SIG-M5 treated with dmso at 0.1 percent for 504 hours (cell line): ENCODE results near the gene EFEMP1.
A peak's percentile ranks its signal among the peaks of the same experiment; 100 is the strongest.
"Not testable (repeated sequence)": the region's sequence is repeated elsewhere in the genome, so short reads cannot be mapped to it uniquely, and the experiment has no call there.

Experiments used
- DNase-seq: peaks from one replicate; lab custom pipeline; 2025; ENCODE audit not compliant: unreplicated experiment; lab: John Stamatoyannopoulos, UW

EFEMP1 gene

DNA sequence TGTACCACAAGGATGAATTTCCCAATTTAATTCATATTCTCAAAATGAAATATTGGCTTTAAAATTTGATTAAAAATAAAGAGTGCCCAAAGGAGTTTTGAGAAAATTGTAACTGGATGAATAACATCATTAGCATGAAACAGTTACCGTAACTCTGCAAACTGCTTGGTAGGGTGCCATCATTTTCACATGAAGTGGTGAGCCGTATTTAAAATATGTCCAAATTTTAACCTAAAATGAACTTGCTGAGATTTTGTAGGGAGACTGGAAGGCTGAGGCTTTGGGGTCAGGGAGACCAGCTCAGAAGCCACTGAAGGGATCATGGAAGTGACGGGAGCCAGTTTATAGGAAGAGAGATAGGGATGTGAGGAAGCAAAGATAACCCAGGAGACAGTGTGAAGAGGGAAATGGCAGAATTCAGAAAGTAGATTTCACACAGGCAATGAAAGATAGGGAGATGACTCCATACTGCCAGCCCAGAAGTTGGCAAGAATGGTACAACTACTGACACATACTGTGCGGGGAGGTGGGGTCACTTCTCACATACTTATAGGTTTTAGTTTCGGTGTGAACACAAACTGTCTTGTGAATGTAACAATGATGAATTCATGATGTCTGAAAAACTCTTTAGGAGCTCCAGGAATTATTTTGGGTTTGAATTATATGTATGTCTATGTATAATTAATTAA lies 53.8 kb downstream of the EFEMP1 start:
- DNase-seq: no peak

DNA sequence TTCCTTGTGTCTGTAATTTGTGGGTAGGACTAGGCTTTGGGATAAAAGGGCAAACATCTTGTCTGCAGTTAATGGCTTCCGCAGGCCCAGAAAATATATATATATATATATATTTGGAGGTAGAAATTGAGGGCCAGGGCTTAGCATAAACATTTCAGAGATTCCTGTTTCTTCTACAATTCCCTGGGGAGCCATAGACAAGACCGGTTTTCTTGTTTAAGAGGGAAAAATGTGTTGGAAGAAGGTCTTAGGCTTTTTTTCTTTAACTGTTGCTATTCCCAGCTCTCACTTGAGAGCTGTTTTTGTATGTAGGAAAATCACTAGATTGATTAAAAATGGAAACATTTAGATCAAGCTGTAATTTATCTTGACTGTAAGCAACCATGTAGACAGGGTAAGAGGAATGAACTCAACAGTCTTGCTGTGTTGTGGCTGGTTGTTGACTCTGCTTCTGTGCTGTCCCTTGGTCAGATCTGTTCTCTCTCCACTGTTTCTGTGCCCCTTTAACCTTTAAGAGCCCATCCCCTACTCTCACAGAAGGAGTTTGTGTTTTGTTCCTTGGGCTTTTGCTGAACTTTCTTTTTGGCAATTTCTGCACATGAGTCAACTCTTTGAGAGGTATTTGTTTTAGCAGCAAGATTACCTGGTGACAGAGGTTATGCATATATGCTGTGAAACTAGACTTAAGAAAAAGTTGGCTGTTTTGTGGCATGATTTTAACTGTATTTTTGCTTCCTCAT lies 58.3 kb downstream of the EFEMP1 start:
- DNase-seq: no peak

- DNase-seq: no peak
These were observed 59.1 kb downstream of the EFEMP1 start for GRCh38 chr2:55864351-55865084.

DNA sequence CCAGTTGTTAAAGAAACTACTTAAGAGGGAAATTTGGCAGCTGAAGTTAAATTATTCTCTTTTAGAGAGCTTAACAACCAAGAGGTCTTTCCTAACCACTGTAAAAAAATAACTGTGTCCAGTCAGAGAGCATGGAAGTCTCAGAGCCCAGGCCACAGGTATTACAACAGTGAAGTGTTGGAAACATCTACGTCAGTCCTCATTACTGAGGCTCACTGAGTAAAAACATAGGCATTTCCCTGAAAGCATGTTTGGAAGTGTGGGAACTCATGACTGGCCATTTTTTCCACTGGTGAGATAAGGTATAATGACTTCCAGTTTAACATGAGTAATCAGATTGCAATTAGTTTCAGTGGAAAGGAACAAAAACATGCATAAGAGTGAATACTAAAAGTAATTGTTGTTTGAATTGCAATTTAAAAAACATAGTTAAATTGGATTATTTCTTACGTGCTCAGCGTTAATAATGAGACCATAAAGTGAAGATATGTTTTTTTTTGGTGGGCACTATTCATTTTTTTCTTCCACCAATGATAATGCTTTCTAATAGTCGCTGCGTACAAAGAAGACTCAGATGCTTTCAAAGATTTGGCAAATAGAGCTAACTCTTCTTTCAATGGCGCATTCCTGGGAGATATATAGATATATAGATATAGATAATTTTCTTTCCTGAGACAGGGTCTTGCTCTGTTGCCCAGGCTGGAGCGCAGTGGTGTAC lies 60.8 kb downstream of the EFEMP1 start:
- DNase-seq: no peak

DNA sequence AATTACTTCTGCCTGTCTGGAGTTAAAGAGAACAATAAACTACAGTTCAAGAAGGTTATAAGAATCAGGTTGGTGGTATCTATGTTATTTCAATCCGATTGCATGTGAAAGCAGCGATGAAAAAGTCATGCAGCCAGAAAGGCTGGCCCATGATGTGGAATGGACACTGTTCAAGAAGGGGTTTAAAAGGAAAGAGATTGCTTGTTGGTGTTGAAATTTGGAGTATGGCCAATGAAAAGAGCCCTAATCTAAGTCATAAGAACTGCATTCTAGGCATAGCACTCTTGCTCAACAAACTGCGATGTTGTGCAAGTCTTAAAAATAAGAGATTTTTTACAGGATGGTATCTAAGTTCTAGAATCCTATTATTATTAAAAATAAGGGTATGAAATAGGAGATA lies 61.3 kb downstream of the EFEMP1 start:
- peak; percentile 15 for DNase-seq

DNA sequence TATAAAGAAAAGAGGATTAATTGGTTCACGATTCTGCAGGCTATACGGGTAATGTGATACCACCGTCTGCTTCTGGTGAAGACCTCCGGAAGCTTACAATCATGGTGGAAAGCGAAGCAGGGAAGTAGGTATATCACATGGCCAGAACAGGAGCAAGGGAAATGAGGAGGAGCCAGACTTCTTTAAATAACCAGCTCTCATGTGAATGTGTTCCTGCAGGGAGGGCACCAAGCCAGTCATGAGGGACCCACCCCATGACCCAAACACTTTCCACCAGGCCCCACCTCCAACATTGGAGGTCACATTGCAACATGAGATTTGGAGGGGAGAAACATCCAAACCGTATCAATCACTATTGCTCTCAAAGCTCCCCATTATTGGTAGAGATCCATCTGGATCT lies 61.8 kb downstream of the EFEMP1 start:
- no peak for DNase-seq

GRCh38 chr2:55860832-55861231 lies 62.8 kb downstream of the EFEMP1 start:
- no peak for DNase-seq

GRCh38 chr2:55859875-55860274 lies 63.7 kb downstream of the EFEMP1 start:
- no peak for DNase-seq

DNA sequence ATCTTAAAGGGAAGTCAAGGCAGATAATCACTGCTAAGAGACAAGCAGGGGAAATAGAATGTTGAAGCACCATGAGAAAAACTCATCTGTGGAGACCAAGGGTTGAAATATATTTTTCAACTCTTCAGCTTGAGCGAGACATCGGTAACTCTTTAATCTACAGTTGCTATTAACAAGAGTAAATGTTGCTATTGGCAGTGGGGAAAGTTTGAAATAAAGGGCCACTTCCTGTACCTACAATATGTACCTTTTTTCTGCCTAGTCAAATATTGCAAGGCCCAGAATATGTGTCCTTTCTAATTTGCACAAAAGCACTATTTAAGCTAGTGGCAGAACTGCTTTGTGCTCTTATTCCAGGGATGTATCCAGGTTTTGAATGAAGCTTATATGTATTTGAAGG lies 65.8 kb downstream of the EFEMP1 start:
- no peak for DNase-seq

- DNase-seq: no peak
These were observed 66.6 kb downstream of the EFEMP1 start for GRCh38 chr2:55856936-55857335.

DNA sequence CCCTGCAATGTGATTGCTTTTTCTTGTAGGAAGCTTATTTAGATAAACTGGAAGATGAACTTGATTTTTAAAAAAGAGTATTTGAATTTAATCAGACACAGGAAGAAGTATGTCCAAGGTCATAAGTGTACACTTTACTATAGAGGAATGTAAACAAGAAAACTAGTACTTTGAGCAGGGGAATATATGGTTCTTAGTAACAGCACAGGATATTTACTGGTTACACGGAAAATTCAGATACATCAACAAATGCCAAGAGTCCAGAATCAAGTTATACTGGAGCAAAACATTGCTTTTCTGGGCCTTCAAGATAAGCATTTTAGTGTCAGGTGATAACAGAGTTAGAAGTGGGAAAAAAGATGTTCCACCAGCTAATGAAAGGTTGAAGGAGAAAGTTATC lies 75.5 kb downstream of the EFEMP1 start:
- DNase-seq: no peak

DNA sequence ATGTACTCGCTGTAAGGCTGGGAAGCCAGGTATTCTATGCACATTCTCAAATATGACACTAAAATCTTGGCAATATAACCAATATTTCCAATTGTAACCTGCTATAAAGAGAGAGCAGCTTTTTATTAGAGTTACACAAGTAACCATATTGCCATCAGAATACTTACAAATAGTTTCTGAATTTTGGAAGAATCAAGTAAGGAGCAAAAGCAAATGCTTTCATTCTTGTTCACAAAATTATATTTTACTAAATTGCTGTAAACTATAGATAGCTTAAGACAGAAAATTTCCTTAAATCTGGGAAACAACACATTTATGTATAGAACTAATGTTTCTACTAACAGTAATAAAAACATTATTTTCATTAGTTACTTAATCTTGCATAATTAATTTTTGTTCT lies 77.2 kb downstream of the EFEMP1 start:
- DNase-seq: no peak

DNA sequence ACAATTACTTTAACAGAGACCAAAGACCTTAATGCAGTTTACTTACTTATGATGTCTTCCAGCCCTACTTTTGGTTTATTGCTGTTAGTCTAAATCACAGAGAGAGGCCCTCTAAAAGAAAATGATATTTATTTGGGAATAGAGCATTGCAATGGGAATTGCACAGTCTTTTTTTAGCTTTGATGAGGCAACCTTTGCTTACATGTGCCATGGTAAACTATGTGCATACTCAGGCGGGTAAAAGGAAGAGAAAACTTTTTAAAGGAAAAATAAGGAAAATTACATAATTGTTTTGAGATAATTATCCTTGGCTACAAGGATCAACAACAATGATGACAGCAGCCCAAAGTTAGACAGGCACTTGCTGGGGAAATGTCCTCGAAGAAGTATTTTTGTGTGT lies 78.6 kb downstream of the EFEMP1 start:
- no peak for DNase-seq

GRCh38 chr2:55843994-55844345 lies 79.6 kb downstream of the EFEMP1 start:
- DNase-seq: no peak

GRCh38 chr2:55843096-55843993 lies 80.2 kb downstream of the EFEMP1 start:
- DNase-seq: peak; percentile 28

DNA sequence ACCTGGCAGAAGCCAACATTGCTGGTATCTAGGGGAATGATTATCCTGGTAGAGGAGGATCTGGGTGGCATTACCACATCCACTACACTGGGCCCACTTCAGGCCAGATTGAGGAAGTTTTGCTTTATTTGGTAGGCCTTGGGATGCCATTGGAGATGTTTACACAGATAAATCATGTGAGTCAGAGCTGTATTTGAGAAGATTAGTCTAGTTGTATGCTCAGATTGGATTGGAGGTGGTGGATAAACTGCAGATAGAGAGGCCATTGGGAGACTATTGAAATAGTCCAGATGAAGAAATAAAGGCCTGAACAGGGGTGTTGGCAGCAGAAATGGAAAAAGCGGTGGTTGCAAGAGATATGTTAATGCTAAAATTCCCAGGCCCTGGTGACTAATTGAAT lies 81.5 kb downstream of the EFEMP1 start:
- no peak for DNase-seq

DNA sequence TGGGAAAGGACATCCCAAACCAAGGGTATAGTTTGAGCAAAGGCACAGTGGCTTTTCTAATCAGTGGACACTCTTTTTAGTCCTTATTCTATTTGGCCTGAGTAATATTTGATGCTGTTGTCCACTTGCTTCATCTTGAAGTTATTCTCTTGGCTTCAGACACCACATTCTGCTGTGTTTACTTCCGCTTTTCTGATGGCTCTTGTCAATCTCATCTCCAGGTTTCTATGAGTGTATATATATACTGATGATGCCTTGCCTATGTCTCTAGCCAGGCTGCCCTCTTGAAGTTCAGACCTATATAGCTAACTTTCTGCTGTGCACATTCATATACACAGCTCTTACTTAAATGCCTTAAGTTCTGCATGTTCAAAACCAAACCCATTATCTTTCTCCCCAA lies 83.1 kb downstream of the EFEMP1 start:
- no peak for DNase-seq

DNA sequence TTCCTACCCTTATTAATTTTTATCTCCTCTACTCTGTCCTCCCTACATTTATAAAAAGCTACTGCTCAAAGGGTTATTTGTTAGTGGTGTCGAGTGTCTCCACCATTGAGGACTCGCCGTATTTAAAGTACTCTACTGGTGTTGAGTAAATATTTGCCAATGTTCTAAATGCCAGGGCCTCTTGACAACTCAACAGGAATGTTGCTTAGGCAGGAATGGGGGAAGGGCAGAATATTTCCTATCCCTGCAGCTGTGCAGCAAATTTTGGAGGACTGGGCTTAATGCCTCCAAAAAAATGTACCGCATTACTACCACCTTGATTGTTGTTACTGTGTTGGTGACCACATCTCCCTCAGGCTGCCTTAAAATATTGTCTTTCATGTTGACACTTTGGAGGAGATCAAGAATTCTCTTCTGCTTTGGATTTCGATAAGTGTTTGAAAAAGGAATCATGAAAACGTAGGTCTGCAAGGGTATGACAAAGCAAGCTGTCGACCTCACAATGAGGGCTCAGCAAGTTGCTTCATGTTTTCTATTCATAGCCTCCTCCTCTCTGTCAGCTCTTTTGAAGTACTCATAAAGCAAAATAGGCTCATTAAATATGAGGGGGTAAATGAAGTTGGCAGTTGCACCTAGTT lies 84.3 kb downstream of the EFEMP1 start:
- peak; percentile 44 for DNase-seq

- no peak for DNase-seq
These were observed 84.9 kb downstream of the EFEMP1 start for GRCh38 chr2:55838653-55839052.

- DNase-seq: not testable (repeated sequence)
These were observed 85.5 kb downstream of the EFEMP1 start for GRCh38 chr2:55838117-55838516.
